ENCODE data around the gene NKX1-1.
"Not testable (repeated sequence)": the region's sequence is repeated elsewhere in the genome, so short reads cannot be mapped to it uniquely, and the experiment has no call there.

The NKX1-1 gene

GRCh38 chr4:1446502-1447386 lies 40.5 kb upstream of the NKX1-1 start:
- Histone ChIP-seq H3K27me3 (no peaks in the 10 kb centered on the region), H3K9me3 (no peaks in the 10 kb centered on the region), H3K4me3 (ENCODE audit: low read depth in 1 of 2, low read length in 1 of 2) (no peak overlapping the region), H3K36me3 (no peaks in the 10 kb centered on the region), H3K27ac (no peak overlapping the region), H3K4me1 (ENCODE audit: control insufficient read depth in 1 of 2, insufficient read depth in 1 of 2, low read depth in 1 of 2, low read length in 1 of 2) (no peaks in the 10 kb centered on the region)
- TF ChIP-seq, protein P1, sequence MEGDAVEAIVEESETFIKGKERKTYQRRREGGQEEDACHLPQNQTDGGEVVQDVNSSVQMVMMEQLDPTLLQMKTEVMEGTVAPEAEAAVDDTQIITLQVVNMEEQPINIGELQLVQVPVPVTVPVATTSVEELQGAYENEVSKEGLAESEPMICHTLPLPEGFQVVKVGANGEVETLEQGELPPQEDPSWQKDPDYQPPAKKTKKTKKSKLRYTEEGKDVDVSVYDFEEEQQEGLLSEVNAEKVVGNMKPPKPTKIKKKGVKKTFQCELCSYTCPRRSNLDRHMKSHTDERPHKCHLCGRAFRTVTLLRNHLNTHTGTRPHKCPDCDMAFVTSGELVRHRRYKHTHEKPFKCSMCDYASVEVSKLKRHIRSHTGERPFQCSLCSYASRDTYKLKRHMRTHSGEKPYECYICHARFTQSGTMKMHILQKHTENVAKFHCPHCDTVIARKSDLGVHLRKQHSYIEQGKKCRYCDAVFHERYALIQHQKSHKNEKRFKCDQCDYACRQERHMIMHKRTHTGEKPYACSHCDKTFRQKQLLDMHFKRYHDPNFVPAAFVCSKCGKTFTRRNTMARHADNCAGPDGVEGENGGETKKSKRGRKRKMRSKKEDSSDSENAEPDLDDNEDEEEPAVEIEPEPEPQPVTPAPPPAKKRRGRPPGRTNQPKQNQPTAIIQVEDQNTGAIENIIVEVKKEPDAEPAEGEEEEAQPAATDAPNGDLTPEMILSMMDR (IDR thresholded peaks at IDR 0.05), result no peak

DNA sequence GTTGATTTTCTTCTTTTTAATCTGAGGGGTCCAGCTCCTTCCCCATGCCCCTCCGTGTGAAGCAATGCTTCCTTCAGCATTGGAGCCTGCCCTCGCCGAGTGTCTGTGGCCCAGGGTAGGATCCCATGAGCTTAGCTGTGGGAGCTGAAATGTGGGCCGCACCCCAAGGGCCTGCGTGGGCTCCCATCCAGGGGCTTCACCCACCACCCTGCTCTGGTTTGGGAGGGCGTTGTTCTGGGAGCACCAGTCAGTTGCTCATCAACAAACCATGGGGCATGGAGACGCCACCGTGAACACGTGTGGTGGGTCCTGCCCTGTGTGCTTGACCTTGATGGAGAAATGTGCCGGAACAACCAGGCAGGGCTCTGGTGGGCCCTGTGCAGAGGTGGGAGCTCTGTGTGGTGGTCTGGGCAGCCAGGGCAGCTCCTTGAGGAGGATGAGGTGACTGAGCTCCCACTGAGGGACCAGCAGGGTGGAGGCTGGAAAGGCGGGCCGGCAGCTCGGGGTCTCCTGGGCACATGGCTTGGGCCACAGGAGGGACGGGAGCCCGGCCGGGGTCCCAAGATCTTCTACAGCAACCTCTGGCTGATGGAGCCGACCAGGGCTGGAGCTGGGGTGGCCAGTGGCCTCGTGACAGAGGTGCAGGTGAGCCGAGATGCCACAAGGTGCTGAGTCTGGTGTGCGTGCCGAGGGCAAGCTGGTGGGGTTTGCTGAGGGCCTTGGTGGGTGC lies 39.6 kb upstream of the NKX1-1 start:
- Histone ChIP-seq H3K27me3 (no peaks in the 10 kb centered on the region), H3K4me3 (ENCODE audit: low read depth in 1 of 2, low read length in 1 of 2) (no peak overlapping the region), H3K4me1 (ENCODE audit: control insufficient read depth in 1 of 2, insufficient read depth in 1 of 2, low read depth in 1 of 2, low read length in 1 of 2) (no peaks in the 10 kb centered on the region), H3K9me3 (no peaks in the 10 kb centered on the region), H3K27ac (no peak overlapping the region), H3K36me3 (no peaks in the 10 kb centered on the region)
- TF ChIP-seq, protein P1 (IDR thresholded peaks at IDR 0.05), result no peak

GRCh38 chr4:1443688-1444172 lies 37.5 kb upstream of the NKX1-1 start:
- H3K36me3 ChIP-seq, result not testable (repeated sequence)

GRCh38 chr4:1427010-1427409 lies 20.8 kb upstream of the NKX1-1 start:
- Histone ChIP-seq H3K4me3 (ENCODE audit: low read depth in 1 of 2, low read length in 1 of 2) (no peak overlapping the region), H3K4me1 (ENCODE audit: control insufficient read depth in 1 of 2, insufficient read depth in 1 of 2, low read depth in 1 of 2, low read length in 1 of 2) (no peaks in the 10 kb centered on the region), H3K27me3 (peaks cover 31% of the 10 kb centered on the region), H3K27ac (no peak overlapping the region), H3K9me3 (no peaks in the 10 kb centered on the region), H3K36me3 (no peaks in the 10 kb centered on the region)
- TF ChIP-seq, protein P1 (IDR thresholded peaks at IDR 0.05), result no peak

More at GRCh38 chr4:1443688-1444172, 37.5 kb upstream of the NKX1-1 start:
- H3K9me3 ChIP-seq; H3K27ac ChIP-seq; H3K4me3 ChIP-seq (ENCODE audit: low read depth in 1 of 2, low read length in 1 of 2); H3K4me1 ChIP-seq (ENCODE audit: control insufficient read depth in 1 of 2, insufficient read depth in 1 of 2, low read depth in 1 of 2, low read length in 1 of 2); H3K27me3 ChIP-seq: not testable (repeated sequence)

DNA sequence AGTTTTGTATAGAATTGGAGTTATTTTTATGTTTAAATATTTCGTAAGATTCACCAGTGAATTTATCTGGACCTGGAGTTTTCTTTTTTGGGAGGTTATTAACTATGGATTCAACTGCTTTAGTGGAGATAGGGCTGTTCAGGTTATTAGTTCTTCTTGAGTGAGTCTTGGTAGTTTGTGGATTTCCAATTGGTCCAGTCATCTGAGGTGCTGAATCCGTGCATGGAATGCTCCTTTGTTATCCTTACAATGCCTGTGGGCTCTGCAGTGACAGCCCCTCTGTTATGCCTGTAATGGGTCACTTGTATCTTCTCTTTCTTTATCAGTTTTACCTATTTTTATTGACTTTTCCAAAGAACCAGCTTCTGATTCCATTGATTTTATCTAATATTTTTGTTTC lies 15.4 kb upstream of the NKX1-1 start:
- no peaks in the 10 kb centered on the region for H3K4me1 ChIP-seq (ENCODE audit: control insufficient read depth in 1 of 2, insufficient read depth in 1 of 2, low read depth in 1 of 2, low read length in 1 of 2)
- no peaks in the 10 kb centered on the region for H3K36me3 ChIP-seq
- H3K27me3 ChIP-seq, result peaks cover 69% of the 10 kb centered on the region
- H3K27ac ChIP-seq, result no peak overlapping the region
- H3K4me3 ChIP-seq (ENCODE audit: low read depth in 1 of 2, low read length in 1 of 2), result no peak overlapping the region
- TF ChIP-seq, protein P1 (IDR thresholded peaks at IDR 0.05), result no peak
- H3K9me3 ChIP-seq, result no peaks in the 10 kb centered on the region

GRCh38 chr4:1419708-1420107 lies 13.5 kb upstream of the NKX1-1 start:
- no peaks in the 10 kb centered on the region for H3K36me3 ChIP-seq
- TF ChIP-seq, protein P1 (IDR thresholded peaks at IDR 0.05), result no peak
- no peaks in the 10 kb centered on the region for H3K4me1 ChIP-seq (ENCODE audit: control insufficient read depth in 1 of 2, insufficient read depth in 1 of 2, low read depth in 1 of 2, low read length in 1 of 2)
- H3K9me3 ChIP-seq, result no peaks in the 10 kb centered on the region
- H3K4me3 ChIP-seq (ENCODE audit: low read depth in 1 of 2, low read length in 1 of 2), result no peak overlapping the region
- H3K27me3 ChIP-seq, result peaks cover 82% of the 10 kb centered on the region
- no peak overlapping the region for H3K27ac ChIP-seq

Measured in neutrophil (primary cell).